HEK293T (cell line): ENCODE data around the gene ANP32B.

Source experiments
- CTCF ChIA-PET: fragments of 350-600 bp; formaldehyde crosslinking; extraction: SDS; loops from one replicate; lab custom pipeline; 2021; ENCODE audit warnings: antibody characterized with exemption, inconsistent platforms; lab: Yijun Ruan, JAX
- POLR2A ChIA-PET: fragments of 350-600 bp; formaldehyde crosslinking; extraction: SDS; loops from one replicate; lab custom pipeline; 2020; ENCODE audit warnings: antibody characterized with exemption, inconsistent platforms; lab: Yijun Ruan, JAX
- DNase-seq: peaks from one replicate; pipeline ENCODE4 v3.0.0; 2012; ENCODE audit warnings: mixed read lengths; ENCODE audit errors: extremely low spot score
- ARNT ChIP-seq: fragments of 450-650 bp; IDR thresholded peaks from 2 replicates; pipeline ENCODE4 v1.6.1; 2017; ENCODE audit warnings: mild to moderate bottlenecking
- BHLHE40 ChIP-seq: fragments of 450-650 bp; IDR thresholded peaks from 2 replicates; pipeline ENCODE4 v1.6.1; 2016; ENCODE audit warnings: mild to moderate bottlenecking, moderate library complexity, borderline replicate concordance
- CTBP1 ChIP-seq: fragments of 450-650 bp; IDR thresholded peaks from 2 replicates; pipeline ENCODE4 v1.6.1; 2016; ENCODE audit warnings: borderline replicate concordance
- ELF4 ChIP-seq: fragments of 450-650 bp; IDR thresholded peaks from 2 replicates; pipeline ENCODE4 v1.6.1; 2017; ENCODE audit warnings: antibody characterized with exemption
- FOXA1 ChIP-seq: fragments of 450-650 bp; IDR thresholded peaks from 2 replicates; pipeline ENCODE4 v1.6.1; 2016; ENCODE audit warnings: mild to moderate bottlenecking
- FOXK2 ChIP-seq: fragments of 450-650 bp; IDR thresholded peaks from 2 replicates; pipeline ENCODE4 v1.6.1; 2016; ENCODE audit warnings: mild to moderate bottlenecking
- FOXM1 ChIP-seq: fragments of 450-650 bp; IDR thresholded peaks from 2 replicates; pipeline ENCODE4 v1.6.1; 2017; ENCODE audit warnings: mild to moderate bottlenecking, borderline replicate concordance
- HDGF ChIP-seq: fragments of 450-650 bp; IDR thresholded peaks from 2 replicates; pipeline ENCODE4 v1.6.1; 2017; ENCODE audit warnings: antibody characterized with exemption, borderline replicate concordance
- L3MBTL2 ChIP-seq: fragments of 450-650 bp; conservative IDR thresholded peaks from 2 replicates; pipeline ENCODE4 v1.6.1; 2016; ENCODE audit warnings: mild to moderate bottlenecking
- LEF1 ChIP-seq: fragments of 450-650 bp; IDR thresholded peaks from 2 replicates; pipeline ENCODE4 v1.6.1; 2017; ENCODE audit warnings: mild to moderate bottlenecking, borderline replicate concordance
- NFRKB ChIP-seq: fragments of 450-650 bp; IDR thresholded peaks from 2 replicates; pipeline ENCODE4 v1.6.1; 2016; ENCODE audit warnings: mild to moderate bottlenecking, moderate library complexity
- SP1 ChIP-seq: fragments of 450-650 bp; IDR thresholded peaks from 2 replicates; pipeline ENCODE4 v1.6.1; 2017
- SUZ12 ChIP-seq: fragments of 450-650 bp; IDR thresholded peaks from 2 replicates; pipeline ENCODE4 v1.6.1; 2016; ENCODE audit warnings: mild to moderate bottlenecking
- TARDBP ChIP-seq: fragments of 450-650 bp; IDR thresholded peaks from 2 replicates; pipeline ENCODE4 v1.6.1; 2016
- ZNF384 ChIP-seq: fragments of 450-650 bp; IDR thresholded peaks from 2 replicates; pipeline ENCODE4 v1.6.1; 2016
- TF ChIP-seq, protein P1 (sequence below): fragments of 450-650 bp; IDR thresholded peaks from 2 replicates; pipeline ENCODE4 v1.6.1; 2016

ANP32B gene

GRCh38 chr9:98034593-98035546, 51.7 kb downstream of the ANP32B start:
- ChIA-PET POLR2A (interaction anchor here (0.9 to 1.4 kb wide), 2 partner anchors 51 to 113 kb away, joined by 4 to 6 read pairs; partner anchors contain the start of genes ANP32B and TRMO), CTCF (interaction anchor here (0.6 to 1.6 kb wide), 11 partner anchors 10 to 1582 kb away, joined by 3 to 10 read pairs (median 4); partner anchors contain the start of genes NANS and TRMO)
- TF ChIP-seq, protein P1, sequence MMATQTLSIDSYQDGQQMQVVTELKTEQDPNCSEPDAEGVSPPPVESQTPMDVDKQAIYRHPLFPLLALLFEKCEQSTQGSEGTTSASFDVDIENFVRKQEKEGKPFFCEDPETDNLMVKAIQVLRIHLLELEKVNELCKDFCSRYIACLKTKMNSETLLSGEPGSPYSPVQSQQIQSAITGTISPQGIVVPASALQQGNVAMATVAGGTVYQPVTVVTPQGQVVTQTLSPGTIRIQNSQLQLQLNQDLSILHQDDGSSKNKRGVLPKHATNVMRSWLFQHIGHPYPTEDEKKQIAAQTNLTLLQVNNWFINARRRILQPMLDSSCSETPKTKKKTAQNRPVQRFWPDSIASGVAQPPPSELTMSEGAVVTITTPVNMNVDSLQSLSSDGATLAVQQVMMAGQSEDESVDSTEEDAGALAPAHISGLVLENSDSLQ = no peak
- no peak for TF ChIP-seq ELF4
- TF ChIP-seq LEF1 = no peak
- TF ChIP-seq FOXM1 = no peak
- TF ChIP-seq ARNT = no peak
- no peak for TF ChIP-seq HDGF
- TF ChIP-seq BHLHE40 = no peak
- no peak for TF ChIP-seq TARDBP
- TF ChIP-seq FOXK2 = no peak
- no peak for TF ChIP-seq FOXA1
- TF ChIP-seq ZNF384 = no peak
- no peak for TF ChIP-seq SUZ12
- TF ChIP-seq CTBP1 = no peak
- no peak for TF ChIP-seq NFRKB
- TF ChIP-seq L3MBTL2 = no peak
- TF ChIP-seq SP1 = no peak

DNA sequence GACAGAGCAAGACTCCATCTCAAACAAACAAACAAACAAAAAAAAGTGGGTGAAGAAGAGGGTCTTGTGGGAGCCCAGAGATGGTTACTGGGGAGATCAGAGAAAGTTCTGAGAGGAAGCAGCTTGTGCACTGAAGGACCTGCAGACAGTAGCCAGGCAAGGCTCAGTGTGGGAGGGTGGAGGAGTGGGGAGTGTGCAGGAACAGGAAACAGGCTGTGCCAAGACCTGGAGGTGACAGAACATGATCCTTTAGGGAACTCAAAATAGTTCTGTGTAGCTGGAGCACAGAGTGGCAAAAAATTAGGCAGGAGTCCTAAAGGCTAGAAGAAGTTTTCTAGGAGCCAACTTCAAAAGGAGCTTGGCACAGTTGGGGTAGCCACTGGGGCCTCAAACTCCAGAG, 54.2 kb downstream of the ANP32B start:
- ChIA-PET CTCF (no interaction called here), POLR2A (no interaction called here)
- TF ChIP-seq NFRKB = no peak
- no peak for TF ChIP-seq ARNT
- TF ChIP-seq FOXM1 = no peak
- TF ChIP-seq ELF4 = no peak
- no peak for TF ChIP-seq SP1
- TF ChIP-seq, protein P1 = no peak
- TF ChIP-seq LEF1 = no peak
- TF ChIP-seq HDGF = no peak
- no peak for TF ChIP-seq ZNF384
- no peak for TF ChIP-seq FOXA1
- TF ChIP-seq CTBP1 = no peak
- no peak for TF ChIP-seq FOXK2
- no peak for TF ChIP-seq TARDBP
- DNase-seq = no peak

More at GRCh38 chr9:98034593-98035546, 51.7 kb downstream of the ANP32B start:
- DNase-seq = peak; percentile 85

DNA sequence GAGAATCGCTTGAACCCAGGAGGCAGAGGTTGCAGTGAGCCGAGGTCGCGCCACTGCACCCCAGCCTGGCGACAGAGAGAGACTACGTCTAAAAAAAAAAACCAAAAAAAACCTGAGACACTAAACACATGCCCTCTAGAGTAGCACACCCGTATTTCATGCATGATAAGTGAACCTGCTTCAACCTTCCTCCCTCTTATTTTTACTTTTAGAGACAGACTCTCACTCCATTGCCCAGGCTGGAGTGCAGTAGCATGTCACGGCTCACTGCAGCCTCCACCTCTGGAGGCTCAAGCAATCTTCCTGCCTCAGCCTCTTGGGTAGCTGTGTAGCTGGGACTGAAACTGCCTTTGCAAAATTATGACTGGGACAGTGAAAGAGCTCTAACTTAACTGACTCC, 55.8 kb downstream of the ANP32B start:
- CTCF ChIA-PET = interaction anchor here (0.7 kb wide), 1 partner anchor 133 kb away, joined by 3 read pairs; no protein-coding TSS in a partner anchor
- DNase-seq = no peak
- TF ChIP-seq FOXM1 (no peak), SP1 (no peak), ARNT (no peak), FOXA1 (no peak), ZNF384 (no peak), FOXK2 (no peak), NFRKB (no peak), TARDBP (no peak), SUZ12 (no peak), CTBP1 (no peak), HDGF (no peak), L3MBTL2 (no peak), ELF4 (no peak), LEF1 (no peak), BHLHE40 (no peak)
- TF ChIP-seq, protein P1 = no peak
- POLR2A ChIA-PET = no interaction called here

- POLR2A ChIA-PET = no interaction called here
Observed at GRCh38 chr9:98039607-98040017, 56.5 kb downstream of the ANP32B start.

More at GRCh38 chr9:98039607-98040017, 56.5 kb downstream of the ANP32B start:
- no peak for TF ChIP-seq HDGF
- TF ChIP-seq CTBP1 = no peak
- TF ChIP-seq ZNF384 = no peak
- no peak for TF ChIP-seq LEF1
- TF ChIP-seq, protein P1 = no peak
- TF ChIP-seq ELF4 = no peak
- TF ChIP-seq NFRKB = no peak
- TF ChIP-seq FOXA1 = no peak
- TF ChIP-seq FOXK2 = no peak
- no peak for TF ChIP-seq FOXM1
- TF ChIP-seq ARNT = no peak
- no peak for TF ChIP-seq SP1
- TF ChIP-seq TARDBP = no peak
- TF ChIP-seq BHLHE40 = no peak
- no peak for TF ChIP-seq SUZ12
- no peak for TF ChIP-seq L3MBTL2
- CTCF ChIA-PET = interaction anchor here (0.7 kb wide), 1 partner anchor 132 kb away, joined by 3 read pairs; no protein-coding TSS in a partner anchor
- DNase-seq = no peak
